Cardiac septum (tissue), 1 donor: ENCODE results near the gene SLC22A23. TPM values are rescaled to one million over a fixed set of nuclear protein-coding genes. Genes with fewer than 3 reads are reported as not detected.
A peak's percentile ranks its signal among the peaks of the same experiment; 100 is the strongest.

Experiments
- DNase-seq: peaks from one replicate; pipeline ENCODE4 v3.0.0-alpha.2; 2020; ENCODE audit warnings: low spot score
- intact Hi-C: fragments of 100-400 bp; cut with DNase I; formaldehyde crosslinking; loops from one replicate; pipeline ENCODE4 v1.14.0; 2022
- total RNA-seq: library from RNA; stranded (reverse); fragmentation: NEBNext Ultra II Directional; extraction: Animal tissue kit (Norgen Biotek cat#: 25700); gene quantifications from one replicate; pipeline ENCODE4 v1.2.1, GENCODE V29; 2021
- donor health status: DM: no; HTN: no; CAD: no.

Gene SLC22A23
- total RNA-seq, 1 donor from 2014 or later: 3.2 TPM

- no peak for DNase-seq
Observed at GRCh38 chr6:3269281-3269975, 187.4 kb downstream of the SLC22A23 start.

DNA sequence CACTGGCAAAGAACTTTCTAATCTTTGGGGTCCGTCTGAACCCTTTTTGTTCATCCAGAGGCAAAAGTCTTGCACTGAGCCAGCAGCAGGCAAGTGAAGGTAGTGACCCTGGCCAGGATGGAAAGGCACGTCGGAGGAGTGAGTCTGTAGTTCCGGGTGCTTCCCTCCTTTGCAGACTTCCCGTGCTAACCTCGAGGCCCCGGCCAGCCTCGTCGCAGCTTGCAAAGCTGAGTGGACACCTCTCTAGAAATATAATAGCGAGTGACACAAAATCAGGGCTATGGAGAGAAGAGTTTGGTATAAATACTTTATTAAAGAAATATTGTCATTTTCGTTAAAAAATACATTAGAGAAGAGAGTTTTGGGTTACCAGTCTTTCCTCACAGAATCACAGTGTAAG, 188.2 kb downstream of the SLC22A23 start:
- DNase-seq: no peak
- intact Hi-C loops: no loop called here

More at GRCh38 chr6:3269281-3269975, 187.4 kb downstream of the SLC22A23 start:
- intact Hi-C loops: no loop called here

- DNase-seq: no peak
- intact Hi-C loops: no loop called here
Observed at GRCh38 chr6:3267162-3267561, 189.7 kb downstream of the SLC22A23 start.

GRCh38 chr6:3266170-3266569, 190.7 kb downstream of the SLC22A23 start:
- no peak for DNase-seq
- intact Hi-C loops: no loop called here

- DNase-seq: no peak
- intact Hi-C loops: no loop called here
Observed at GRCh38 chr6:3265671-3266070, 191.2 kb downstream of the SLC22A23 start.

- intact Hi-C loops: no loop called here
- no peak for DNase-seq
Observed at GRCh38 chr6:3264356-3264755, 192.5 kb downstream of the SLC22A23 start.

DNA sequence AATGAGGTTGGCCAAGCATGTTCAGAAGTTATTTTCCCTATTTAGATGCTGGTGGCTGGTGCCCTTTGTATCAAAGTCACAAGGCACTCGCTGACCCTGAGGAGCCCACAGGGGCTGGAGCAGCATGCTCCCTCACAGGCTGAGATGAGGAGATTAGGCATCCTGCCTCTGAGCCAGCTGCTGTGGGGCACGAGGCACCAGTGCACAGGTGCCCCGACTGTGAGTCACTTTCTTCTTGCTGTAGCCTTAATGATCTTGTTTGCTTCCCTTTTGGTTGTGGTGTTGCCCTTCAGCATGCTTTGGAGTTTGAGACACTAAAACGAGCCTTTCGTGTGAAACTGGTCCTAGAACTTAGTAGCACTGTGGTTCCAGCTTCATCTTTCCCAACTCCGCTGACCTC, 193.8 kb downstream of the SLC22A23 start:
- no peak for DNase-seq
- intact Hi-C loops: no loop called here

- intact Hi-C loops: no loop called here
- no peak for DNase-seq
Observed at GRCh38 chr6:3261921-3262320, 194.9 kb downstream of the SLC22A23 start.

DNA sequence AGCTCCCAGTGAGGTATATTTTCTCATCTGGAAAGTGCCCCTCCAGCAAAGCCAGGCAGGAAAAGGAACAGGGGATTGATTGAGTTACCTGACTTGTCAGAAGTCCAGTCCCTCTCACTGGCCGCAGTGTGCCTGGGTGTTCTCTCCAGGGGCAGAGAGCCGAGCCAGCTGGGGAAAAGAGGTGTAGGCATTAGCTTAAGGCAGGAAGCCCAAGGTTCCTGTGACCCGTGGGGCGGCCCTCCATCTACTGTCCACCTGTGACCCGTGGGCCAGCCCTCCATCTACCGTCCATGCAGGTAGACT, 195.4 kb downstream of the SLC22A23 start:
- intact Hi-C loops: no loop called here
- DNase-seq: no peak

GRCh38 chr6:3260772-3261517, 195.9 kb downstream of the SLC22A23 start:
- intact Hi-C loops: no loop called here
- DNase-seq: no peak

- intact Hi-C loops: no loop called here
- no peak for DNase-seq
Observed at GRCh38 chr6:3260296-3260695, 196.6 kb downstream of the SLC22A23 start.

DNA sequence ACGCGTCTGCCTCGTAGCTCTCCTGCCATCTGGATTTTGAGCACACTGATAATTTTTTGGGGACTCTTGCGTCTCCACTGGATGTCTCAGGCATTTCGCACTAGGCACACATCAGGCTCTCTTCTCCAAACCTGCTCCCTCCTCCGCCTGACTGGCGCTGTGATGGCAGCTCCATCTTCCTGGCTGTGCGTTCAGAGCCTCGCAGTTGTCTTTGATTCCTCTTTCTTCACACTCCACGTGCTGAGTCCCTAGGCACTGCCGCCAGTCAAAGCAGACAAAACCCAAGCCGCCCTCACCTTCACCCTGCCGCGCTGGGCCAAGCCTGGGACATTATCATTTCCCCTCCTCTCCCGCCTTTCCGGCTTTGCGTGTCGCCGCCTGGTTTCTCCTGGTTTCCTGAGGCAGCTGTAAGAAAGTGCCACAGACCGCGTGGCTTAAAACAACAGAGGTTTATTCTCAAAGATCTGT, 197.3 kb downstream of the SLC22A23 start:
- DNase-seq: no peak
- intact Hi-C loops: loop anchor here (2.0 kb wide), 1 partner anchor 101 kb away; no protein-coding TSS in a partner anchor

- peak; percentile 99 for DNase-seq
- intact Hi-C loops: loop anchor here (2.0 kb wide), 1 partner anchor 100 kb away; no protein-coding TSS in a partner anchor
Observed at GRCh38 chr6:3258720-3259490, 197.9 kb downstream of the SLC22A23 start, which contains the start of gene PSMG4. Gene PSMG4 (plus strand): TSS chr6:3258947. CDS start chr6:3259023, 76 bp downstream.

DNA sequence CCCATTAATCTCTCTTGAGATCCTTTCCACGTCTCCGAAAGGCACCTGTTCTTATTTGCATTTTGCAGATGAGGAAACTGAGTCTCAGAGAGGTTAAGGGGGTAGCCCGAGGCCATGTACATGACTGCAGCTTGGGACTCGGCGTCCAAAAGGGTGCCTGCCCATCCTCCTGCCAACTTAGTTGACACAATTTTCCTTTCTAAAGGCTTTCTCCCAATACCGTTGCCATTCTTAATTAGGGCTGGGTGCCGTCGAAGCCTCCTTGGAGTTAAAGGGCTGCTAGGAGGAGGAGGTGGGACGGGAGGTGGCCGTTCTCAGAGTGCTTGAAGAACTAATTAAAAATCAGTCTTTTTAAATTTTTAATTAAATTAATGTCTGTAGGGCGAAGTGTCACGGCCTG, 198.6 kb downstream of the SLC22A23 start:
- intact Hi-C loops: loop anchor here (2.0 kb wide), 1 partner anchor 99 kb away; no protein-coding TSS in a partner anchor

GRCh38 chr6:3253597-3253961, 203.3 kb downstream of the SLC22A23 start:
- intact Hi-C loops: no loop called here
- DNase-seq: no peak

More for the DNA sequence above, 198.6 kb downstream of the SLC22A23 start:
- no peak for DNase-seq

DNA sequence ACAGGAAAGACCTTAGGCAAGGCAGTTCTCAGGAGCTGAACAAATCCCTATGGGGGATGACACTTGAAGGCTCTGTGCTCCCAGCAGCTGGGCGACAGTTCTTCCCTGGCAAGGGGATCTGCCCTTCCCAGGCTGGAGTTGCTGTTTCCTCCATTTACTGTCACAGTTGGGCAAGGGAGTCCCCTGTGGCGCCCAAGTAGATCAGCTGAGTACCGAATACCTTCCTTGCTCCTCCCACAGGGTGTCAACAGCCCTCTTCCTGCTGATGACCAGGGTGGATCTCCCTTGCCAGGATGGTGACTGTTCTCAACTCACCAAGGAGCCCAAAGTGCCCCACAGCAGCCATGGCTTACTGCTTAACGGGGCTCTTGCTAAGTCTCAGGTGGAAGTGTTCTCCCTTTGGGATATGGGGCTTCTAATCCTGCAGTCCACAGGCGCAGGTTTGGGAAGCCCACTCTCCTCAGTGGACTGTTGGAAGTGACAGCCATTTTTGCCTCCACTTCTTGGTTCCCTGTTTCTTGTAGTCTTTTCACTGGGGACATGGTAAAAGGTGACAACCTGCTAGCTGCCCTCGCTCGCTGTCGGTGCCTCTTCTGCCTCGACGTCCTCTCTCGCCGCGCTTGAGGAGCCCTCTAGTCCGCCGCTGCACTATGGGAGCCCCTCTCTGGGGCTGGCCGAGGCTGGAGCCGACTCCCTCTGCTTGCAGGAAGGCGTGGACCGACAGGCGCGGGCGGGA, 203.8 kb downstream of the SLC22A23 start:
- intact Hi-C loops: no loop called here
- no peak for DNase-seq

GRCh38 chr6:3252369-3252768, 204.5 kb downstream of the SLC22A23 start:
- DNase-seq: no peak
- intact Hi-C loops: no loop called here

- intact Hi-C loops: loop anchor here (1.0 kb wide), 1 partner anchor 125 kb away; no protein-coding TSS in a partner anchor
Observed at GRCh38 chr6:3251462-3252314, 205.2 kb downstream of the SLC22A23 start.

More at GRCh38 chr6:3251462-3252314, 205.2 kb downstream of the SLC22A23 start:
- peak; percentile 84 for DNase-seq
